Ascending aorta (tissue), 2 donors: ENCODE measurements around the gene TMIGD3. TPM values are rescaled to one million over a fixed set of nuclear protein-coding genes. Genes with fewer than 3 reads are reported as not detected.

ENCODE experiments used
- DNase-seq, 2 donors: peaks; one replicate each; pipeline ENCODE4 v3.0.0-alpha.2; 2019; ENCODE audit warnings: low spot score in 2 of 2
- H3K27ac ChIP-seq, 2 donors: fragments of 200-600 bp; sonication (generic); one replicate each; pipeline ENCODE4 v1.5.1; 2016 to 2017; ENCODE audit warnings: mild to moderate bottlenecking in 1 of 2
- H3K27me3 ChIP-seq: fragments of 200-600 bp; sonication (generic); one replicate; pipeline ENCODE4 v1.5.1; 2017
- H3K36me3 ChIP-seq, 2 donors: fragments of 200-600 bp; sonication (generic); one replicate each; pipeline ENCODE4 v1.5.1; 2016
- H3K4me1 ChIP-seq, 2 donors: fragments of 200-600 bp; sonication (generic); one replicate each; pipeline ENCODE4 v1.5.1; 2016 to 2017; ENCODE audit warnings: mild to moderate bottlenecking in 1 of 2
- H3K4me3 ChIP-seq, 2 donors: fragments of 200-600 bp; sonication (generic); one replicate each; pipeline ENCODE4 v1.5.1; 2016 to 2017; ENCODE audit warnings: mild to moderate bottlenecking in 1 of 2
- H3K9me3 ChIP-seq, 2 donors: fragments of 200-600 bp; sonication (generic); one replicate each; pipeline ENCODE4 v1.5.1; 2016
- intact Hi-C: fragments of 100-400 bp; cut with DNase I; formaldehyde crosslinking; loops from one replicate; pipeline ENCODE4 v1.15.1; 2023
- total RNA-seq: library from RNA; depleted of rRNA; stranded (reverse); fragments of >200 nt; gene quantifications from one replicate; pipeline ENCODE4 v1.1.0, GENCODE V29; 2016
- TF ChIP-seq, protein P1 (sequence below), 3 experiments: fragments of 200-600 bp in 2 of 3; fragments of 450-650 bp in 1 of 3; sonication (generic) in 2 of 3; IDR thresholded peaks; one replicate each; pipeline ENCODE4 v1.5.1; 2016 to 2019; ENCODE audit warnings: antibody characterized with exemption in 3 of 3, mild to moderate bottlenecking in 1 of 3, moderate library complexity in 1 of 3

TMIGD3 gene
- total RNA-seq, 1 donor from 2014 or later: 2.4 TPM

DNA sequence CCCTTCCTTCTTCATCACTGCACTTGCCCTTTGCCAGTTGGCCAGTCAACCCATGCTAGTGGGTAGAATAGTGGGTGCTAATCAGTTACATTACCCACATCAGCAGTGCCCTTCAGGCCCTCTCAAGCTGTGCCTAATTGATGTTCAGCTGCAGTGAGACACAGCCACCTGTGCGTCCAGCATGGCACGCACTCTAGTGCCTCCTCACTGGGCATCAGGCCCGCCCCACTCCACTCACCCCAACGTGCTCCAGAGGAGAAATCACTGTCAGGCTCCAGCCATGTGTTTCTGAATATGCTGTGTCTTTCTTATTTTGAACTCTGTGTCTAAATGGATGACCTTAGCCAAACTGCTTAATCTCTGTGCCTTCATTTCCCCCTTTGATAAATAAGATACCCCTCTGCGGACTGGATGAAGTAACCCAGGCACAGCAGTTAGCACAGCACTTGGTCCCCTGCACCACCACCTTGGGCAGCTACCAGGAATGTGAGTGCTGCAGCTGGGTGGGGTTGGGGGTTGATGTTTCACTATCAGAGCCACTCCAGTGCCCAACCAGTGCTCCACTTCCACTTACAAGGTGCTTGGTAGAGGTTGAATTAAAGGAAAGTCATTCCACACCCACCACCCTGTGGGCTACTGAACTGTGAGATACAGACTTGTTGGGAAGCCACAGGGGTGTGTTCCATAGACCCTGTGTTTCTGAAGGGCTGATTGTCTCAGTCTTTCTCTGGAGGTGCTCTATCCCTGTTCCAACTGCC is 8.9 kb upstream of the TMIGD3 start:
- H3K27me3 ChIP-seq: no peaks in the 10 kb centered on the region
- peak overlapping the region; percentile 7 to 10 for H3K27ac ChIP-seq
- intact Hi-C loops: no loop called here
- H3K4me3 ChIP-seq: no peak overlapping the region
- DNase-seq: no peak
- TF ChIP-seq, protein P1, sequence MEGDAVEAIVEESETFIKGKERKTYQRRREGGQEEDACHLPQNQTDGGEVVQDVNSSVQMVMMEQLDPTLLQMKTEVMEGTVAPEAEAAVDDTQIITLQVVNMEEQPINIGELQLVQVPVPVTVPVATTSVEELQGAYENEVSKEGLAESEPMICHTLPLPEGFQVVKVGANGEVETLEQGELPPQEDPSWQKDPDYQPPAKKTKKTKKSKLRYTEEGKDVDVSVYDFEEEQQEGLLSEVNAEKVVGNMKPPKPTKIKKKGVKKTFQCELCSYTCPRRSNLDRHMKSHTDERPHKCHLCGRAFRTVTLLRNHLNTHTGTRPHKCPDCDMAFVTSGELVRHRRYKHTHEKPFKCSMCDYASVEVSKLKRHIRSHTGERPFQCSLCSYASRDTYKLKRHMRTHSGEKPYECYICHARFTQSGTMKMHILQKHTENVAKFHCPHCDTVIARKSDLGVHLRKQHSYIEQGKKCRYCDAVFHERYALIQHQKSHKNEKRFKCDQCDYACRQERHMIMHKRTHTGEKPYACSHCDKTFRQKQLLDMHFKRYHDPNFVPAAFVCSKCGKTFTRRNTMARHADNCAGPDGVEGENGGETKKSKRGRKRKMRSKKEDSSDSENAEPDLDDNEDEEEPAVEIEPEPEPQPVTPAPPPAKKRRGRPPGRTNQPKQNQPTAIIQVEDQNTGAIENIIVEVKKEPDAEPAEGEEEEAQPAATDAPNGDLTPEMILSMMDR (IDR thresholded peaks at IDR 0.05): no peak
- H3K36me3 ChIP-seq: no peaks in the 10 kb centered on the region
- H3K4me1 ChIP-seq: peaks cover 6 to 45% of the 10 kb centered on the region in 2 donors
- no peaks in the 10 kb centered on the region for H3K9me3 ChIP-seq

DNA sequence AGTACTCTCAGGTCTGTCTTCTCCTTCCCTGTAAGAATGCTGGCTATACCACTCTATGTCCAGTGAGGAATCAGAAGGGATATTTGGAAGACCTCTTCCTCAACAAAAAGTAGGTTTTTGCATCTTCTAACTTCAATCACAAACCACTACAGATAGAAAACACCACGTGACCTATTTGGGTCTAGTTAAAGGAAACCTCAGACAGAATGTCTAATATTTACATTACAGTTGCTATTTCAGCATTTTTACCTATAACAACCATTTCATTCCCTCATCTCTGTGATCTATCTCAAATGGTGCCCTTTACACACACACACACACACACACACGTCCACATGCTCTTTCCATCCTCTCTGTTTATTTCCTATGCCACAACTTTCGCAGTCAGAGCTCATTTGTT is 7.9 kb upstream of the TMIGD3 start:
- no peaks in the 10 kb centered on the region for H3K27me3 ChIP-seq
- DNase-seq: no peak
- H3K27ac ChIP-seq: peak overlapping the region; percentile 32 to 98
- peaks cover 9 to 44% of the 10 kb centered on the region in 2 donors for H3K4me1 ChIP-seq
- no peak overlapping the region for H3K4me3 ChIP-seq
- no peaks in the 10 kb centered on the region for H3K9me3 ChIP-seq
- intact Hi-C loops: no loop called here
- TF ChIP-seq, protein P1 (IDR thresholded peaks at IDR 0.05): no peak
- H3K36me3 ChIP-seq: no peaks in the 10 kb centered on the region

DNA sequence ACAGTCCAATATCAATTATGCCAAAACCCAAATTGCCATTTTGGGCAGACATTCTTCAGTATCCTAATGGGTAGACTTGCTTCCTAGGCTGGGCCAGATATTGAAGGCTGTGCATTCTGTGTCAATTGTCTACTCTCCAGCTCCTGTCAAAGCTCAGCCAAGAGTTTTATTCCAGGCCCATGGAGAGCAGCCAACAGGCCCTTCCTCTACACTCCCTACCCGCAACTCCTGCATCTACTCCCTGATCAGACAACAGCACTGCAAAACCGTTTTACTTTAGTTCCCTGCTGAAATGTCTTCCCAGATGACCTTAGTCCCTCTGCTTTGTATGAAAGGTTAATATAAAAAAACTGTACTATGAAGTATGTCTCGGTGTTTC is 6.6 kb upstream of the TMIGD3 start:
- Histone ChIP-seq H3K4me1 (peaks cover 9 to 33% of the 10 kb centered on the region in 2 donors), H3K27ac (peak overlapping the region; percentile 93 to 98)

DNA sequence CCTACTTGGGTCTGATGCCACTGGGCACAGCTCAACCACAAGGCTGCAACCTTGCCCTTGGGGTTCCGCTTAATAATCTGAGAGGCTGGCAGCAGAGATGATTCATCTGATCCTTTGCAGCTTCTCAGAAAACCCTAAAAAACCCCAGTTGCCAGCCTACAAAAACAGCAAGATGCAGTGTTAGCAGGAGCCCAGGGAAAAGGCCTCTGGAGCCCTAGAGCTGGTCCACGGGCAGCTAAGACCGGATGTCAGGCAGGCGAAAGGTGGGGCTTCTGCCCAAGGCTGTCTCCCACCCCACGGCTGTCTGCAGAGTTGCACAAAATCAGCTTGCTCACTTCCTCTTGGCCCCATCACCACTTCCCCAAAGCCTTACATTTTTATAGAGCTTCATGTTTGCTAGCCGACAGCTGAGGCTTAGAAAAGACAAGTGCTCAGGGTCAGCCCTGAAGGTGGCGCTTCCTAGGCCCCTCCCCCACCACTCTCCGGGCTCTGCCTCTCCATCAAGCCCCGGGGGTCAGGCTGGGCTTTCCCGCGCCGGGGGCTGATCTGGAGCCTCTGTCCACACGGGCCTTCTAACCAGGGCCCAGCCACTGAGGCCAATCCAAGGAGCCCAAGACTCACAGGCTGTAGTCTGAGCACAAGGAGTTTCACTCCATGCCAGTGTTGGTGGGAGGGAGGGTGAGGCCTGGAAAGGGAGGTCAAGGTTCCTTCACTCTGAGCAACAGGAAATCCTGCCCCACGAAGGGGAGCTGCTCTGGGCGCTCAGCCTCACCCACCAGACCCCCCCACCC is 4.2 kb upstream of the TMIGD3 start:
- TF ChIP-seq, protein P1 (IDR thresholded peaks at IDR 0.05): peak in 1 of 3 experiments; percentile 9
- Histone ChIP-seq H3K4me1 (peaks cover 9 to 29% of the 10 kb centered on the region in 2 donors), H3K9me3 (no peaks in the 10 kb centered on the region), H3K36me3 (no peaks in the 10 kb centered on the region), H3K4me3 (peak overlapping the region; percentile 36 to 45), H3K27me3 (no peaks in the 10 kb centered on the region), H3K27ac (peak overlapping the region; percentile 93 to 98)
- intact Hi-C loops: loop anchor here (1.0 to 5.0 kb wide), 7 partner anchors 28 to 248 kb away; partner anchors contain the start of gene DDX20
- peak; percentile 59 to 89 for DNase-seq

More for the DNA sequence above, 6.6 kb upstream of the TMIGD3 start:
- TF ChIP-seq, protein P1 (IDR thresholded peaks at IDR 0.05): no peak
- Histone ChIP-seq H3K36me3 (no peaks in the 10 kb centered on the region), H3K9me3 (no peaks in the 10 kb centered on the region), H3K4me3 (no peak overlapping the region), H3K27me3 (no peaks in the 10 kb centered on the region)
- intact Hi-C loops: loop anchor here (2.0 to 5.0 kb wide), 3 partner anchors 83 to 202 kb away; no protein-coding TSS in a partner anchor
- DNase-seq: no peak

DNA sequence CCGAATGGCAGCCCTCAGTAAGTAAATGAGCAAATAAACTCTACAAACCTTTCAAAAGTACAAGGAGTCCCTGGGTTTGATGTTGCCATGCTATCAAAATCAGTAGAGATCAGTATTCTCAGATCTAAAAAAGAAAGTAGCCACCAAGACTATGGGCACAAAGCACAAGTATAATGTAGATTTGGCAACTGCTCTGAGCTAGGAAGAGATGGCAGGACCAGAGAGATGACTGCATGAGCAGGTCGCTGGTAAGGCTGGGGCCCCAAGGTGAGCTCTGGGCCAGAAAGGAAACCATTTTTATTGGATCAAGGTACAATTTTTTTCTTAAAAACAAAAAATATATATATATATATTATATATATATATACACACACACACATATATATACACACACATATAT is 3.1 kb upstream of the TMIGD3 start:
- TF ChIP-seq, protein P1 (IDR thresholded peaks at IDR 0.05): no peak
- H3K4me3 ChIP-seq: no peak overlapping the region
- H3K36me3 ChIP-seq: no peaks in the 10 kb centered on the region
- H3K4me1 ChIP-seq: peaks cover 9 to 29% of the 10 kb centered on the region in 2 donors
- intact Hi-C loops: loop anchor here (5.0 kb wide), 2 partner anchors 101 to 206 kb away; no protein-coding TSS in a partner anchor
- no peaks in the 10 kb centered on the region for H3K27me3 ChIP-seq
- peak overlapping the region; percentile 93 to 98 for H3K27ac ChIP-seq
- no peaks in the 10 kb centered on the region for H3K9me3 ChIP-seq
- no peak for DNase-seq
